Right lobe of liver (tissue), 4 donors: ENCODE data around the gene NDOR1.

ENCODE experiments used
- POLR2A ChIP-seq: fragments of 450-650 bp; IDR thresholded peaks from one replicate; pipeline ENCODE4 v1.6.1; 2017; ENCODE audit warnings: antibody characterized with exemption, mild to moderate bottlenecking
- TF ChIP-seq, protein P1 (sequence below), 4 donors: fragments of 200-600 bp in 3 of 4; fragments of 450-650 bp in 1 of 4; IDR thresholded peaks; one replicate each; pipeline versions ENCODE4 v1.5.1 to v1.8.0; 2016 to 2022; ENCODE audit warnings: antibody characterized with exemption in 4 of 4, mild to moderate bottlenecking in 2 of 4
- donor health status: DM: no; HTN: no; CAD: no.
- donor health status: DM: no; HTN: no; CAD: no.
- donor health status: DM: no; HTN: yes; CAD: no.

DNA sequence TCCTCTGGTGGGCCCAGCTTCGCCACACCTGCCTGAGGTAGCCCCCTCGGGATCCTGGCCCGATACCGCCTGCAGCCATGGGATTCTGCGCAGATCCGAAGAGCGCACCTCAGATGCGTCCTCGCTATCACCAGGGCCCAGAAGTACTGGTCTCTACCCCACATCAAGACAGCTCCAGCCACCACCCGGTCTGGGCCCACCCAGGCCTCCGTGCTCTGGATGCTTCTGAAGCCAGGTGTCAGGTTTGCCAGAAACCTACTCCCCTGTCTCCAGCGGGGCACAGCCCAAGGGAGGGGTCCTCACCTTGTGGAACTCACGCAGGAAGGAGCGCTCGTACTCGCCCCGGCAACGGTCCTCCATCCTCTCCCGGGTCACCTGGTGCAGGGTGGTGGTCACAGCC is 19.6 kb upstream of the NDOR1 start:
- TF ChIP-seq, protein P1, sequence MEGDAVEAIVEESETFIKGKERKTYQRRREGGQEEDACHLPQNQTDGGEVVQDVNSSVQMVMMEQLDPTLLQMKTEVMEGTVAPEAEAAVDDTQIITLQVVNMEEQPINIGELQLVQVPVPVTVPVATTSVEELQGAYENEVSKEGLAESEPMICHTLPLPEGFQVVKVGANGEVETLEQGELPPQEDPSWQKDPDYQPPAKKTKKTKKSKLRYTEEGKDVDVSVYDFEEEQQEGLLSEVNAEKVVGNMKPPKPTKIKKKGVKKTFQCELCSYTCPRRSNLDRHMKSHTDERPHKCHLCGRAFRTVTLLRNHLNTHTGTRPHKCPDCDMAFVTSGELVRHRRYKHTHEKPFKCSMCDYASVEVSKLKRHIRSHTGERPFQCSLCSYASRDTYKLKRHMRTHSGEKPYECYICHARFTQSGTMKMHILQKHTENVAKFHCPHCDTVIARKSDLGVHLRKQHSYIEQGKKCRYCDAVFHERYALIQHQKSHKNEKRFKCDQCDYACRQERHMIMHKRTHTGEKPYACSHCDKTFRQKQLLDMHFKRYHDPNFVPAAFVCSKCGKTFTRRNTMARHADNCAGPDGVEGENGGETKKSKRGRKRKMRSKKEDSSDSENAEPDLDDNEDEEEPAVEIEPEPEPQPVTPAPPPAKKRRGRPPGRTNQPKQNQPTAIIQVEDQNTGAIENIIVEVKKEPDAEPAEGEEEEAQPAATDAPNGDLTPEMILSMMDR (IDR thresholded peaks at IDR 0.05) = no peak
- TF ChIP-seq POLR2A = no peak
